HG02678 (cell line): ENCODE results near the gene HTR6.
"Not testable (repeated sequence)": the region's sequence is repeated elsewhere in the genome, so short reads cannot be mapped to it uniquely, and the experiment has no call there.

ENCODE experiments used
- ATAC-seq: cut with Tn5 transposase; IDR thresholded peaks from one replicate; pipeline ENCODE4 v1.9.1; 2021; ENCODE audit warnings: mild to moderate bottlenecking, moderate library complexity; ENCODE audit not compliant: unreplicated experiment

The HTR6 gene

DNA sequence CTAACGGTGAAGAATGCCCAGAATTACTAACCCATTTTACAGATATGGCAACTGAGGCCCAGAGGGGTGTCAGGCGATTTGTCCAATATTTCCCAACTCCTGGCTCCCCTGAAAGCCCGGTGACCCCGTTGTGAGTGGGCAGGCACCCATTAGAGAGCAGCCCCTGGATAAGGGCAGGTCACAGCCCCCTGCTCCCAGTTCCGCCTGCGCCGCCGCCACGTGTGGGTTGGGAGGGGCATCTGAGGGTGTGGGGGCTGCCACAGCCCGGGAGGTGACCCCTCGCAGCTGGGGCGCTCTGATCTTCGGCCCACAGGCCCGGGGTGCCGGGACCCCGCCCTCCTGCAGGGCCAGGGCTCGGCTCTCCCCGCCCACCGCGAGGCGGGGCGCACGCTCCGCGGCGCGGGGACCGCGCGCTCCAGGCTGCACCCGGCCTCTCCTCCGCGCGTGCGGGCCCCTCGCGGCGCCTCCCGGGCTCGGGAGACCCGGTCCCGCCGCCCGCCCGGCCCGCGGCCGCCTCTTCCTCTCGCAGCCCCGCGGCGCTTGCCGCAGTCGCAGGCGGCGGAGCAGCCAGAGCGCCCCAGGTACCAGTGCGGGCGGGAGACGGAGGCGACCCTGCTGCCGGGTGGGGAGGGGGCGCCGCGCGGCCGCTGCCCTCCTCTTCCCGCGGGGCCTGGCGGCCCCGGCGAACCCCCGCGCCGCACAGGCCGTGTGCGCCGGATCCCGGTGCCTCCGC is at the start of gene HTR6:
Gene HTR6, plus strand, starts transcription at position 423 of the 733 bp plus-strand sequence. CDS start 879 bp downstream, outside the sequence.
- no peak for ATAC-seq

DNA sequence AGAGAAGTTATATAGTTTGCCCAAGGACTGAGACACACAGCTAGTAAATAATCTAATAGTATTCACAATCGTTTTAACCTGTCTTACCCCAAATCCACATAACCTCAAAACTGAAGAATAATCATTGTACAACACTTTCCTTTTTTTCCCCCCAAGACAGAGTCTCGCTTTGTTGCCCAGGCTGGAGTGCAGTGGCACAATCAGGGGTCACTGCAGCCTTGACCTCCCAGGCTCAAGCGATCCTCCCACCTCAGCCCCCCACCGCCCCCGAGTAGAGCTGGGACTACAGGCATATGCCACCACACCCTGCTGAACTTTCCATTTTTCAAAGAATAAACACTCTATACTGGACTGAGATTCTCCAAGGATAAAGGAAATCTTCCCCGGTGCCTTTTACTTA is 49.2 kb upstream of the HTR6 start:
- no peak for ATAC-seq

DNA sequence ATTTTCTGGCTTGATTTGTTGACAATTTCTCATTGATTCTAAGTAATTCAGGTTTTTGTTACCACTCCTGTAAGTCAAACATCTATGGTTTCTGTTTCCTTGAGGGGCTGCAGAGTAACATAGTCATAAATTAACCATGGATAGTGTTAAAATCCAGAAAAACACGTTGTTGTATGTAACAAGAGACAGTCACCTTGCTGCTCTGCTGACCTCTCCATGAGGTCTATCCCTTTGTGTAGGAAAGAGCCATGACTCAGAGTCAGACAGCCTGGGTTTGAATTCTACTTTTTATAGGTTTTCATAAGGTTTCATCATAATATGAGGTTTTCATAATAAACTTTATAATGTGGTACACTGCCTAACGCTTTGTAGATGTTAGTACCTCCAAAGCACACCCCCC is 48.2 kb upstream of the HTR6 start:
- no peak for ATAC-seq

DNA sequence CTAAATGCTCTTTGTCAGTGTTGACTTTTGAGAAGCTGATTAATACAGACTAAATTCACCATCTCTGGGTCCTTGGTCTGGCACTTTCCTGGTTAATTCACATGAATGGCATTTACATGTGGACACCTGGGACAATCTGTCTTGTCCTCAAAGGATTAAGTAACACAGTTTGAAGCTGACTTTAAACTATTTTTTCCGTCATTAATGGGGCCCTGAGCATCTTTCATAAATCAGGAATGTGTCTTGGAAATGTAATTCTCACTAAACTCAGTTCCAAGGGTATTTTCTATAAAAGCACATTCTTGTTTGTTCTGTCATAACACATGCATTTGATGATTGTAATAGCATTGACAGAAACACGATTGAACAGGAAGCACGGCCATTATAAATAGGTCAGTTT is 47.3 kb upstream of the HTR6 start:
- ATAC-seq: no peak

DNA sequence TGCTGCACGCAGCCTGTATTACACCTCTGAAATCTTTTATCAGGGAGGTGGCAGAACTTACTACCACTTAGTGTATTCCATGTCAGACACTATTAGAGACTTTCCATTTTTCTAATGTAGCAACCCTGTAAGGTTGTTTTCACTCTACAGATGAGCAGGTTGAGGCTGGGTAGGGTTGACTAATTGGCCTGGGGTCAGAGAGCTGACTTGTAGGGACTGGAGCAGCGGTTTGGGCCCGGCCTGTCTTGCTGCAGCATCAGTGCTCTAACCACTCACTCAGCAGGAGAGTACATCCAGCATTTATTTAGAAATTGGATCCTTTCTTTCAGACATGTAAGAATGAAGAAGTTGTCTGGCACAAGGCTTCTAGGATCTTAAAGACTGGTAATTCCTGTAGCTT is 46.2 kb upstream of the HTR6 start:
- no peak for ATAC-seq

DNA sequence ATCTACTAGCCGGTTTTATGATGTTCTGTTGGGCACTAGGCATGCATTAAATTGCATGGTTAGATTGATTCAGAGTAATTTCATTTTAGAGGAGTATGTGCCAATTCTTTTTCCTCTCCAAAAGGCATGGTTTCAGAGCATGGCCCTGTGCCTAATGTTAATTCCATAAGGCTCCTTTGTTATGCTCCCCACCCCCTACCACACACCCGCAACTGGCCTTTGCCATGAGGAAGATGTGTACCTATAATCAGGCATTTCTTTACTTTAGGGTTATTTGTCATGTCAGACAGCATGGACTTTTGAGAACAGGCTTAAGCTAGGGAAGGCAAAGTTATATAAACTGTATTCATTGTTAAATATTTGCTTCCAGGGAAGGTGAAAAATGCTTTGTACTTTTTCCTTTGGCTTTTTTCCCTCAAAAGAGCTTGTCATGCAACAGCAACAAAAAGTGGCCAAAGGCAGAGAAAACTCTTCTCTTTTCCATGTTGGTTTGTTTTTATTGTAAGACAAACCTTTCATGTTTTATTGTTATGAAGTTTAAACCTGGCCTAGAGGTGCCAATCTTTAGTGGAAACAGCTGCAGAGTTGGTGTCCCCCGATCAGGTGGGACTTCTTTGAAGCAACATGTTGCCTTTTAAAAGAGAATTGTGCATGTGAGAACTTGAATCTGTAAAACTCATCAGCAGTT is 44.8 kb upstream of the HTR6 start:
- no peak for ATAC-seq

DNA sequence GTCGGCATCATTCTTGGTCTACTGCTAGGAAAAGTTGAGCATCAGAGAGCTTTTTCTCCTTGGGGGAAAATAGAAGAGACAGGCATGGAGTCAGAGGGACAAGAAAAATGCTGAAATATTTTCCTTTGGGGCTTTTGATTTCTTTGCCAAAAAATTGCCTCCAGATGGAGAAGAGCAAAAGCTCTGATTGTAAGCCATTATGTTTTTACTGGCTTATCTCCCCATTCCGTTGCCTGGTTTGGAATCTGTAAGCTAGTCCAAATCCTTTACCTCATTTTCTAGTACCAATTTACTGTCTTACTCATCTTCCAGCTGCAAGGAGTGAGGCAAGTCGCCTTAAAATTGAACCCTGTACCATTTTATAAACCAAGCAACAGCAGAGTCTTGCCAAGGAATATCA is 43.9 kb upstream of the HTR6 start:
- no peak for ATAC-seq

DNA sequence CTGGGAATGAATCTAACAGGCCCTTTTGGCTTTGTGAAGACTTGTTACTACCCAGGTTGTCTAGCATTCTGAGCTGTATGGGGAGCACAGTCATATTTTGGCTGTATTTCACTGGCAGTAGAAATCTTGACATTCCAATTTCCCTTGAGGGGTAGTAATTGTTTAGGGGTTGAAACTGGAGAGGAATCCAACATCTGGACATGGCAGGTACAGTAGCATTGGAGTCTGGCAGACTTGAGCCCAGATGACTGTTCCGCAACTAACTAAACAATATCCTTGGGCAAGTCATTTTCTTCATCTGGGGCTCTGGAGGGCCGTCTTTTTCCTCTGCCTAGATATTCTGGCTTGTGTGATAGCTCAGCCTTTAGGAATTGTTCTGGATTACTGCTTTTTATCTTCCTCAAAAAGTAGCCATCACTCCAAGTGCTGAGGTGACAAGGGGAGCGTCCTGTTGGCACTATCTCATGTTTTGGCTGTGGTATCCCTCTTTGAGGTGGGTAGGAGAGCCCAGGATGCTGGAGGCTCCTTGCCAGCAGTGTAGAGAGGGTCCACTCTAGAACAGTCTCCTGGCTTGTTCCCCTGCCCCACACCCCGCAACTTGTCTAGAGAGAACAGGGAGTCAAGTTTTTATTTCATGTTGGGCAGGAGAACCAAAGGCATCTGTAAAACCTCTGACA is 43.3 kb upstream of the HTR6 start:
- no peak for ATAC-seq

DNA sequence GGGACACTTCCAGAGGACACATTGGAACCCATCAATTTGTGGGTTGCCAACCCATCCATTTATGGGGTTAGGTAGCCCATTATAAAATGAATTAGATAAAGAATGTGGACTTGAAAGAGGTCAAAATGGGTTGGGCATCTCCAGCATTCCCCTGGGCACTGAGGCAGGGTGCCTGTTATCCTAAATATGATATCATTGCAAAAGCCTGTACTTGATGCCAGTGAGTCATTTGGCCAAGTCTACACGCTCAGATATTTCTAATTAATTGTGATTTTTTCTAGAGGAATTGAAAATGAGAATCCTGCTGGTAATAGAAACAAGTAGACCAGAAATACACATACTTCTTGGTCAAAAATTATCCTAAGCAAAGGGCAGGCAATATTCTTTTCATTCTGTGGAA is 42.5 kb upstream of the HTR6 start:
- no peak for ATAC-seq

DNA sequence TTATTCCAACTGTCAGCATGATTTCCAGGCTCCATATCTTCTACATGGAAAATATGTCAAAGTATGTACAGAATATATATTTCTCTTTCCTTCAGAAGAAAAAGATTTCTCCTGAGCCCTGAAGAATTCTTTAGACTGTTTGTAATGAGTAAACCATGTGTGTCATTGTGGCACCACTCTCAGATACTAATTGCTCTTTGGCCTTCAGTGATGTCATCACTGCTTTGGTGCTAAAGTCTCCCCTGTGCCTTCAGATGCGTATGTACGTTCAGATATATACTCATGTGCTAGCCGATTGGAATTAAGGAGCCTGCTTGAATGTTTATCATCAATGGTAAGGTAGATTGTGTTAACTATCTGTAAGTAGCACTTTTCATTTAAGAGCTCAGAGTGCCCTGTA is 41.2 kb upstream of the HTR6 start:
- no peak for ATAC-seq

DNA sequence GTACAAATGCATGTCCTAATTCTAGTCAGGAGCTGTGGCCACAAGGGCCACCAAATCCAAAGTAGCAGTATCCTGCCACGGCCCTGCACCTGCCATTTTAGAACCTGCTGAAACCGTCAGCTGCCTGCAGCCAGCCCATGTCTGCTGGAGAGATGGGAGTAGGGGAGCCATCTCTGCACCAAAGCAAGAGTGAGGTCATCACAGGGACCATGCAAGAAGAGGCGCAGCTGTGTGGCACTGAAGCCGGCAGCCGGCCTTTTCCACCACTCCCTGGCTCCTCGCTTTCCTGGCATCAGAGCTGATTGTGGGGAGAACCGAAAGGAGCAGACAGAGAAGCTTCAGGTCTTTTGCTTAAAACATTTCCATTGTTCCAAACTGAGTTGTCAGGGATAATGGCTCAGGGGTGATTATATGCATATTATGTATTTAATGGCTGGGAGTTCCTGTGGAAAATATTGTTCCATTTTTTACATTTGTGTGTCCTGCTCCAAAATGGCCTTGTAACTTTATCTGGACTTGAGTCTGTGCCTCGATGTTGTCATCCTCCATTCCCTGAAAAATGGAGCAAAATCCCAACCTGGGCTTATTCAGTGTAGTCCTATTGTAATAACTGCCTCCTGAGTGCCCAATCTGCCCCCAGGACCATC is 39.3 kb upstream of the HTR6 start:
- no peak for ATAC-seq

DNA sequence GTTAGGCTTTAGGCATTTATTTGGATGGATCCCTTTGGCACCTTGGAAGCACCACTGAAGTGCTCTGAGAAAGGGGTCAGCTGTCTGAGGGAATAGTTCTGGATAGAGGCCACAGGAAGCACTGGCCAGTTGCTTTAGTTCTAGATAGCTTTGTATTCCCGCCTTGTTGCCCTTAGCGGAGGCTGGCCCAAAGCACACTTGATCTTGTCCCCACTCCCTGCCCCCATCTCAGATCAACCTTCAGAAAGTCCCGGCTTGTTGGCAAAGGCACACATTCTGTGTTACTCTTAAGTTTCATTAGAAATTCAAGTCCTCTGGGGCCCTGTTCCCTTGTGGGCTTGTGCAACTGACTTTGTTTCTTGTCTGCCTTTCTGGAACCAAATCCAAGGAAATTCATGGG is 35.8 kb upstream of the HTR6 start:
- no peak for ATAC-seq

DNA sequence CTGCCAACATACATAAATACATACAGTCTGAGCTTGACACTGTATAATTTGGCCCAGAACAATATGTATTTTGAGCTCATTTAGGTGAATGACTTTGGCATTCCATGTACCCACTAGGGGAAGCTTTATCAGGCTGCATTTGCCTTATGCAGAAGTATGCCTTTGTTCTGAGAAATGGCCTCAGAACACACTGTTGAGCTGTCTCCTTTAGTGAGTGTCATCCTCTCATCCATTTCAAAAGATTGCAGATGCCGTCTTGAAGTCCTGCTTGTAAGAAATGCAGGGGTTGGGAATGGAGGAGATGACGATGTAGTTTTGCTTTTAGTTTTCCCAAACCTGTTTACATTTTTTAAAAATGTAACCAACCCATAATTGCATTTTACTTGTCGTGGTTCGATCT is 35.3 kb upstream of the HTR6 start:
- ATAC-seq: no peak

DNA sequence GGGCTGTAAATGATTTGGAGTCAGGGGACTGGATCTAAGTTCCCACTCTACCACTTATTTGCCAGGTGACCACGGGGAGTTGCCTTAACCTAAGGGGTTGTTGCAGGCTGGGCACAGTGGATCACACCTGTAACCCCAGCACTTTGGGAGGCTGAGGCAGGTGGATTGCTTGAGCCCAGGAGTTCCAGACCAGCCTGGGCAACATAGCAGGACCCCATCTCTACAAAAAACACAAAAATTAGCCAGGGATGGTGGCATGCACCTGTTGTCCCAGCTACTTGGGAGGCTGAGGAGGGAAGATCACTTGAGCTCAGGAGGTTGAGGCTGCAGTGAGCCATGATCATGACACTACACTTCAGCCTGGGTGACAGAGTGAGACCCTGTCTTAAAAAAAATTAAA is 34.5 kb upstream of the HTR6 start:
- not testable (repeated sequence) for ATAC-seq

DNA sequence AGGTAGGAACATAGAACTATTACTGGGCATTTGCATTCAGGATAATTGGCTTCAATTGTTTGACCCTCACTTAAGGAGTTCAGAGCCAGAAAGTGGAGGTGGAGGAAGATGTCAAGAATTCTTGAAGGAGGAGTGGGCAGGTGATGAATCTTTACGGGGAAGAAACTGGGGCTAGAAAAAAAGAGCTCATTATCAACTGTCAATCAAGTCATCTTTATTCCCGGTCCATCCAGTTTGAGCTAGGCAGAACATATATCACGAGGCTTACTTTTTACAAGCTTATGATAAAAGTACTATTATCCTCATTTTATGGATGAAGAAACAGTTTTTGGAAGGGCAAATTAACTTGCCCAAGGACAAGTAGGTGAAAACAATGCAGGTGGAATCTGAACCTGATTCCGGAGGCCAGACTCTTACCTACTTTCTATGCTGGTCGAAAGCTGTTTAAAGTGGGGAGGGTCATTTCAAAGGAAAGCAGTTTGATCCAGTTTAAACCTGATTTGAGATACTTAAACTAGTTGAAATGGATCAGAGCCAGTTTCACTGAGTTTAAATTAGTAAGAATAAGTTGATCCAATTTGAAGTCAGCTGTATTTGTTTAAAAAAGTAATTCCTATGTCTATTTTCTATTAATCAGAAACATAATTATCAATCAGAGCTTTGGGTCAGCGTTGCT is 33.8 kb upstream of the HTR6 start:
- no peak for ATAC-seq

DNA sequence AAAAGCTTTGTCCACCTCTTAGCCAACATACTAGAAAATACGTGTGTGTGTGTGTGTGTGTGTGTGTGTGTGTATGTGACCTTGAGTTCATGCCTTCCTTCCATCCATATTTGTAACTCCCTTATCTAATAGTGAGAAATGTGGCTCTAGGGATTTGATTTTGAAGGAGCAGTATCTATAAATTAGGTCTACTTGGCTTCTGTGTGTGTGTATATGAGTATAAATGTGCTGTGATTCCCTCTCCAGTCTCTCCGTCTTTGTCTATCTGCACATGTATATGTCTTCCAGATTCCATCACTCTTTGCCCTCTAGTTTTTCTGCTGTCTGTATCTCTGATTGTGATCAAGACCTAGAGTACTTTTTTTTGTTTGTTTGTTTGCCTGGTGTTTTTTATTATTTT is 32.5 kb upstream of the HTR6 start:
- no peak for ATAC-seq

DNA sequence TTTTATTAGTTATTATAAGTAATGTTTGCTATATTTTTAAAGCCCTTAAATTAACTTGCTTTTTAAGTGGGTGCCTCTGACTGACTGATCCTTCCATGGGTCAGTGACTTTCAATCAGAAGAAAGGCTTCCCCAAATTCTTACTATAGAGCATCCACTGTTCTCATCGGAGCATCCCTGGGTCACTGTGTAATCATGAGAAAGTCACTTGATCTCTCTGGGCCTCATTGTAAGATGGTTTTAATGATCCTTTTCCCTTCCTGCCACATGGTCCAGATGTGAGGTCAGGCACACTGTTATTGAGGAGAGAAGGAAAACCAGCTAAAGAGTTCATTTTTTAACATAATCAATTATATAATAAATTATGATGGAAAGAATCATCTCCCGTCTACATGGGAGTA is 31.6 kb upstream of the HTR6 start:
- ATAC-seq: no peak

DNA sequence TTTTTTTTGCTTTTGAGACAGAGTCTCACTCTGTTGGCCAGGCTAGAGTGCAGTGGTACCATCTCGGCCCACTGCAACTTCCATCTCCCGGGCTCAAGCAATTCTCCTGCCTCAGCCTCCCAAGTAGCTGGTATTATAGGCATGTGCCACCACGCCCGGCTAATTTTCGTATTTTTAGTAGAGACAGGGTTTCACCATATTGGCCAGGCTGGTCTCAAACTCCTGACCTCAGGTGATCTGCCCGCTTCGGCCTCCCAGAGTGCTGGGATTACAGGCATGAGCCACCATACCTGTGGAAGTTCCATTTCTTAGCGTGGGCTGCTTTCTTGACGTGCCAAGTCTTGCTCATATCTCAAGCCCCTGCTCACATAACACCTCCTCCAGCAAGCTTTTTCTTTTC is 29.6 kb upstream of the HTR6 start:
- not testable (repeated sequence) for ATAC-seq

DNA sequence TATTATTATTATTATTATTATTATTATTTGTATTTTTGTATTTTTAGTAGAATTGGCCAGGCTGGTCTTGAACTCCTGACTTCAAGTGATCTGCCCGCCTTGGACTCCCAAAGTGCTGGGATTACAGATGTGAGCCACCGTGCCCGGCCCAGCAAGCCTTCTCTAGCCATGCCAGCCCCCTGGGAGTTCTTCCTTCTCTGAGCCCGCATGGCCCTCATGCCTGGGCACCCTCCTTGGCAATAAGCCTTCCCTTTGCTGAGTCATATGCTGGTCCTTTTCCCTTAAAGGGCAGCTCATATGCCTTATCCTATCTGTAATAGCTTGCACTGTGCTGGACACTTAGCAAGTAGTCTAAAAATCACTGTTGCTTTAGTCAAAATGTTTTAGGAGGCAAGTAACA is 29.0 kb upstream of the HTR6 start:
- no peak for ATAC-seq

DNA sequence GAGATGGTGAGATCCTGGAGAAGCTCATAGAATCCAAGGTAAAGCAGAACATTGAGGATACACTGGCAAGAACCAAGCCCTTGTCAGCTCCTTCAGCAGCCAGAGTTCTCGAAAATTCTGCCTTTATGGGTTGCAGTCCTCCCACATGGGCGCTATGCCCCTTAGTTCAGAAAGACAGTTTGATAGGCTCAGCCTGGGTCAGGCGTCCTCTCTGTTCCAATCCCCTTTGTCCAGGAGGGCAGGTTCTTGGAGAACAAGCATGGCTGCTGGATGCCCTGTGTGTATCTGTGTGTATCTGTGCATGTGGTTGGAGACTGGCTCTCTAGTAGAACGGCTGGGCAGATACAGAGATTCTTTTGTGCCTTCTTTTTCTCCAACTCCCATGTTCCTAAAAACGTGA is 28.6 kb upstream of the HTR6 start:
- ATAC-seq: no peak

DNA sequence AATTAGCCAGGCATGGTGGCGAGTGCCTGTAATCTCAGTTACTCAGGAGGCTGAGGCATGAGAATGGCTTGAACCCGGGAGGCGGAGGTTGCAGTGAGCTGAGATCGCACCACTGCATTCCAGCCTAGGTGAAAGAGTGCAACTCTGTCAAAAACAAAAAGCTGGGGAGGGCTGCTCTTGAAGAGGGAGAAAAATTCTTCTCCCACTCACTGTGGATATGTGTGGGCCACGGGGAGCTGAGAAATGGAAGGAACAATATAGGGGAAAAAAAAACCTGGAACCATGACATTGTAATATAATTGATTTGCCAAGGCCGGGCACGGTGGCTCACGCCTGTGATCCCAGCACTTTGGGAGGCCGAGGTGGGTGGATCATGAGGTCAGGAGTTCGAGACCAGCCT is 27.9 kb upstream of the HTR6 start:
- not testable (repeated sequence) for ATAC-seq
